ENCODE results near the gene NEB.

Gene NEB, protein sequence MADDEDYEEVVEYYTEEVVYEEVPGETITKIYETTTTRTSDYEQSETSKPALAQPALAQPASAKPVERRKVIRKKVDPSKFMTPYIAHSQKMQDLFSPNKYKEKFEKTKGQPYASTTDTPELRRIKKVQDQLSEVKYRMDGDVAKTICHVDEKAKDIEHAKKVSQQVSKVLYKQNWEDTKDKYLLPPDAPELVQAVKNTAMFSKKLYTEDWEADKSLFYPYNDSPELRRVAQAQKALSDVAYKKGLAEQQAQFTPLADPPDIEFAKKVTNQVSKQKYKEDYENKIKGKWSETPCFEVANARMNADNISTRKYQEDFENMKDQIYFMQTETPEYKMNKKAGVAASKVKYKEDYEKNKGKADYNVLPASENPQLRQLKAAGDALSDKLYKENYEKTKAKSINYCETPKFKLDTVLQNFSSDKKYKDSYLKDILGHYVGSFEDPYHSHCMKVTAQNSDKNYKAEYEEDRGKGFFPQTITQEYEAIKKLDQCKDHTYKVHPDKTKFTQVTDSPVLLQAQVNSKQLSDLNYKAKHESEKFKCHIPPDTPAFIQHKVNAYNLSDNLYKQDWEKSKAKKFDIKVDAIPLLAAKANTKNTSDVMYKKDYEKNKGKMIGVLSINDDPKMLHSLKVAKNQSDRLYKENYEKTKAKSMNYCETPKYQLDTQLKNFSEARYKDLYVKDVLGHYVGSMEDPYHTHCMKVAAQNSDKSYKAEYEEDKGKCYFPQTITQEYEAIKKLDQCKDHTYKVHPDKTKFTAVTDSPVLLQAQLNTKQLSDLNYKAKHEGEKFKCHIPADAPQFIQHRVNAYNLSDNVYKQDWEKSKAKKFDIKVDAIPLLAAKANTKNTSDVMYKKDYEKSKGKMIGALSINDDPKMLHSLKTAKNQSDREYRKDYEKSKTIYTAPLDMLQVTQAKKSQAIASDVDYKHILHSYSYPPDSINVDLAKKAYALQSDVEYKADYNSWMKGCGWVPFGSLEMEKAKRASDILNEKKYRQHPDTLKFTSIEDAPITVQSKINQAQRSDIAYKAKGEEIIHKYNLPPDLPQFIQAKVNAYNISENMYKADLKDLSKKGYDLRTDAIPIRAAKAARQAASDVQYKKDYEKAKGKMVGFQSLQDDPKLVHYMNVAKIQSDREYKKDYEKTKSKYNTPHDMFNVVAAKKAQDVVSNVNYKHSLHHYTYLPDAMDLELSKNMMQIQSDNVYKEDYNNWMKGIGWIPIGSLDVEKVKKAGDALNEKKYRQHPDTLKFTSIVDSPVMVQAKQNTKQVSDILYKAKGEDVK (N-terminal part only)

DNA sequence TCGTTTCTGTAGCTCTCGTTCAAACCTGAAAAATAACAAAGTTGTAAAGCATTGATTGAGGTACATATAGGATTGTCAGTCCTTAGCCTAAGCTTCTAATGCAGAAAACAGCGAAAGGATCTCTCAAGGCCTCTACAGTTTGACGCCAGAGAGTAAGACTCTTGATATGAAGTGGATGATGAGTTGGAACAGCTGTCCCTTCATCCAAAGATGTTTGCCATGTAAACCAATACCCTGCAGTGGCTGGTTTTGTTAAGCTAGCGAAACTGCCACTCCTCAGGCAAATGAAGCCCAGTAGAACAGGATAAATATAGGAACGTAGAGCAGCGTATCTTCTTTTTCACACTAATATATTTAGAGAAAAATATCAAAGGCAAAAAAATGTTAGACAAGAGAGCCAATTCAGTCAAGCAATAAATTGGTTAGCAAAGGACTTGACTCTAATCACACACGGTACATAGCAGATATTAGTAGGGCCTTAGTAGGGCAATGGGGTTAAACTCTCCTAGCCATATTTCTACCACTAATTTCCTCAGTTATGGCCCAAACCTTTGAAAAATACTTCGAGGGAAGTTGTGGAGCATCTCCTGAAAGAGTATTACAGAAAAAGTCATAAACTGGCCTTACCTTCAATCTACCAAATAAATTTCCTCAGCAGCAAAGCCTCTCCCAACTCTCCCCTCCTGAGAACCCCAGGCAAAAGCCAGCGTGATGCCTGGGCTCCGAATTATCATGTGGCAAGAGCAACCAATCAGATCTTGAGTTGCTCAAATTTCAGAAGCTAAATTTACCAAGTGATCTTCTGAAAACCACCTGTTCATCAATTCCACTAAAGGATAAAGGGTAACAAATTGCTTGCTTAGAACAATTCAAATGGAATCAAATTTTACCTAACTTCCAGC is at the start of gene NEB:
Gene NEB (minus strand): TSS at position 706 of the 902 bp plus-strand sequence. CDS start 1,320 bp downstream, outside the sequence.
- TF ChIP-seq, protein P1, sequence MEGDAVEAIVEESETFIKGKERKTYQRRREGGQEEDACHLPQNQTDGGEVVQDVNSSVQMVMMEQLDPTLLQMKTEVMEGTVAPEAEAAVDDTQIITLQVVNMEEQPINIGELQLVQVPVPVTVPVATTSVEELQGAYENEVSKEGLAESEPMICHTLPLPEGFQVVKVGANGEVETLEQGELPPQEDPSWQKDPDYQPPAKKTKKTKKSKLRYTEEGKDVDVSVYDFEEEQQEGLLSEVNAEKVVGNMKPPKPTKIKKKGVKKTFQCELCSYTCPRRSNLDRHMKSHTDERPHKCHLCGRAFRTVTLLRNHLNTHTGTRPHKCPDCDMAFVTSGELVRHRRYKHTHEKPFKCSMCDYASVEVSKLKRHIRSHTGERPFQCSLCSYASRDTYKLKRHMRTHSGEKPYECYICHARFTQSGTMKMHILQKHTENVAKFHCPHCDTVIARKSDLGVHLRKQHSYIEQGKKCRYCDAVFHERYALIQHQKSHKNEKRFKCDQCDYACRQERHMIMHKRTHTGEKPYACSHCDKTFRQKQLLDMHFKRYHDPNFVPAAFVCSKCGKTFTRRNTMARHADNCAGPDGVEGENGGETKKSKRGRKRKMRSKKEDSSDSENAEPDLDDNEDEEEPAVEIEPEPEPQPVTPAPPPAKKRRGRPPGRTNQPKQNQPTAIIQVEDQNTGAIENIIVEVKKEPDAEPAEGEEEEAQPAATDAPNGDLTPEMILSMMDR (IDR thresholded peaks at IDR 0.05; ENCODE audit: insufficient read depth, low read length, missing control alignments) = no peak
- H3K4me3 ChIP-seq (ENCODE audit: low read depth, low read length) = no peak within 1 kb of the TSS
- ChIA-PET POLR2A (no interaction called here), CTCF (interaction anchor here (1.9 kb wide), 1 partner anchor 291 kb away, joined by 4 read pairs; no protein-coding TSS in a partner anchor)
- DNase-seq (ENCODE audit: low read depth, low spot score) = no peak

DNA sequence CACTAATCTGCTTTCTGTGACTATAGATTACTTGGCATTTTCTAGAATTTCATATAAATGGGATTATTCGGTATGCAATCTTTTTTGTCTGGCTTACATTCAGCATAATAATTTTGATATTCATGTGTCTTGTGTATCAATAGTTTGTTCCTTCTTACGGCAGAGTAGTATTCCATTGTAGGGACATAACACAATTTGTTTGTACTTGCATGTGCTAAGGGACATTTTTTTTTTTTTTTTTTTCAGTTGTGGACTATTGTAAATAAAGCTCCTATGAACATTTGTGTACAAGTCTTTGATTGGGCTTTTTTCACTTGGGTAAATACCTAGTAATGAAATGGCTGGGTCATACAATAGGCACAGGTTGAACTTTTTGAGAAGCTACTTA is 48.9 kb upstream of the NEB start:
- TF ChIP-seq, protein P1 (IDR thresholded peaks at IDR 0.05; ENCODE audit: insufficient read depth, low read length, missing control alignments) = no peak
- CTCF ChIA-PET = no interaction called here
- DNase-seq (ENCODE audit: low read depth, low spot score) = no peak
- no peak overlapping the region for H3K4me3 ChIP-seq (ENCODE audit: low read depth, low read length)
- POLR2A ChIA-PET = no interaction called here

DNA sequence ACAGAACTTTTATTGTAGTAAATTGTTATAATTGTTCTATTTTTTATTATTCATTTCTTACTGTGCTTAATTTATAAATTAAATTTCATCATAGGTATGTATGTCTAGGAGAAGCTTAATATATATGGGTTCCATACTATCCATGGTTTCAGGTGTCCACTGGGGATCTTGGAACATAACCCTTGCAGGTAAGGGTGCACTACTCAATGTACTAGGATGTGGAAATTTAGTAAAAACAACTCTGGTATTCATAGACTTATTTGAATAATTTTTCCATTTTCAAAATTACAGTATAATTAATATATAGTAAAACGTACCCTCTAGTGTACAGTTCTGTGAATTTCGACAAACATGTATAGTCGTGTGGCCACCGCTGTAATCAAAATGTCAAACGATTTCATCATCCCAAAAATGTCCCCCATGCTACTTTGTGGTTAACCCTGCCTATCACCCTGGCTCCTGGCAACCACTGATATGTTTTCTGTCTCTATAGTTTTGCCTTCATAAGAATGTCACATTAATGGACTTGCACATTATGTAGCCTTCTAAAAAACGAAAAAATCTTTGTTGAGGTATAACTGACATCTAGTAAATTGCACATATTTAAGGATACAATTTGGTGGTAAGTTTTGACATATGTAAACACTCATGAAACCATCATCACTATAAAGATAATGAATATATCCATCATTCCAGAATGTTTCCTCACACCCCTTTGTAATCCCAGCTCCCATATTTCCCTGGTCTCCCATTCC is 48.3 kb upstream of the NEB start:
- POLR2A ChIA-PET = no interaction called here

DNA sequence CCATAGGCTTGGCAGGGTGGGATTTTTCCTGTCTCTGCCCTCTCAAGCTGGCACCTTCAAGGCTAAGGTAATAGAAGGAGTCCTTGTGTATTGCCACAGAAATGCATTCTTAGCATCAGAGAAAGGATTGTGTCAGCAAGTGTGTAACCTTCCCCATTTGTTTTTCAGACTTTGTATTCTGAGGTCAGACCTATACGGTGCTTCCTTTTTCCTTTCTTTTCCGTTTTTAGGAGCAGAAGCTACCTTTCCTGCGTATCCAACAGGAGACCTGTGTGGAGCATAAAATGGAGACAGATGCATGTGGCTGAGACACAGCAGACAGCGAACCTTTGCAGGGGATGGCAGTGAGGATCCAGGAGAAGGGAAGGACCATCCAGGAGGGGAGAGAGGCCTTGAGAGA is 47.4 kb upstream of the NEB start:
- POLR2A ChIA-PET = no interaction called here
- CTCF ChIA-PET = interaction anchor here (1.1 kb wide), 1 partner anchor 45 kb away, joined by 3 read pairs; no protein-coding TSS in a partner anchor
- no peak overlapping the region for H3K4me3 ChIP-seq (ENCODE audit: low read depth, low read length)
- TF ChIP-seq, protein P1 (IDR thresholded peaks at IDR 0.05; ENCODE audit: insufficient read depth, low read length, missing control alignments) = no peak
- DNase-seq (ENCODE audit: low read depth, low spot score) = no peak

More for the DNA sequence above, 48.3 kb upstream of the NEB start:
- CTCF ChIA-PET = interaction anchor here (1.1 kb wide), 1 partner anchor 44 kb away, joined by 3 read pairs; no protein-coding TSS in a partner anchor
- no peak overlapping the region for H3K4me3 ChIP-seq (ENCODE audit: low read depth, low read length)
- TF ChIP-seq, protein P1 (IDR thresholded peaks at IDR 0.05; ENCODE audit: insufficient read depth, low read length, missing control alignments) = no peak
- DNase-seq (ENCODE audit: low read depth, low spot score) = no peak

DNA sequence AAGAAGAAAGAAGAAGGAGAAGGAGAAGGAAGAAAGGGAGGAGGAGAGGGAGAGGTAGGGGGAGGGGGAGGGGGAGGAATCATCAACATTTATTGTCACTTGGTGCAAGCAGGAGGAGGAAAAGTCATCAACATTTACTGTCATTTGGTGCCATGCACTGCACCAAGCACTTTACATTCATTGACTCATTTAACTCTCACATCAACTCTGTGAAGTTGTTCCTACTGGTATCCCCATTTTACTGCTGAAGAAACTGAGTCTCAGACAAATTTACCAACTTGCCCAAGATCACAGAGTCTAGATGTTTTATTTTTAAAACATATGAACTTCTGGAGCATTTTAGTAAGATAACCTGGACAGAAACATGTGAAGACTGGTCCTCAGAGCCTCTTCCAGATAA is 46.7 kb upstream of the NEB start:
- TF ChIP-seq, protein P1 (IDR thresholded peaks at IDR 0.05; ENCODE audit: insufficient read depth, low read length, missing control alignments) = no peak
- POLR2A ChIA-PET = no interaction called here
- no peak overlapping the region for H3K4me3 ChIP-seq (ENCODE audit: low read depth, low read length)
- CTCF ChIA-PET = no interaction called here
- DNase-seq (ENCODE audit: low read depth, low spot score) = no peak
